ENCODE results near the gene ATP6V1G1.

Gene ATP6V1G1

GRCh38 chr9:114558027-114558675 is 29.4 kb upstream of the ATP6V1G1 start:
- POLR2A ChIA-PET, result interaction anchor here (0.6 kb wide), 1 partner anchor 81 kb away, joined by 3 read pairs; no protein-coding TSS in a partner anchor
- DNase-seq (ENCODE audit: low read depth, low spot score), result no peak
- no peak for TF ChIP-seq CTCF (IDR thresholded peaks at IDR 0.05; ENCODE audit: insufficient read depth, low read length, missing control alignments)
- CTCF ChIA-PET, result no interaction called here
- no peak overlapping the region for H3K4me3 ChIP-seq (ENCODE audit: low read depth, low read length)

GRCh38 chr9:114559830-114560513 is 27.6 kb upstream of the ATP6V1G1 start:
- DNase-seq (ENCODE audit: low read depth, low spot score), result no peak
- no peak overlapping the region for H3K4me3 ChIP-seq (ENCODE audit: low read depth, low read length)
- ChIA-PET CTCF (no interaction called here), POLR2A (no interaction called here)
- no peak for TF ChIP-seq CTCF (IDR thresholded peaks at IDR 0.05; ENCODE audit: insufficient read depth, low read length, missing control alignments)

GRCh38 chr9:114560956-114561355 is 26.6 kb upstream of the ATP6V1G1 start:
- no peak for DNase-seq (ENCODE audit: low read depth, low spot score)
- POLR2A ChIA-PET, result no interaction called here
- CTCF ChIA-PET, result no interaction called here

GRCh38 chr9:114561771-114562170 is 25.8 kb upstream of the ATP6V1G1 start:
- ChIA-PET CTCF (no interaction called here), POLR2A (no interaction called here)
- no peak for TF ChIP-seq CTCF (IDR thresholded peaks at IDR 0.05; ENCODE audit: insufficient read depth, low read length, missing control alignments)
- no peak overlapping the region for H3K4me3 ChIP-seq (ENCODE audit: low read depth, low read length)
- DNase-seq (ENCODE audit: low read depth, low spot score), result no peak

More at GRCh38 chr9:114560956-114561355, 26.6 kb upstream of the ATP6V1G1 start:
- TF ChIP-seq CTCF (IDR thresholded peaks at IDR 0.05; ENCODE audit: insufficient read depth, low read length, missing control alignments), result no peak
- no peak overlapping the region for H3K4me3 ChIP-seq (ENCODE audit: low read depth, low read length)

- no peak for DNase-seq (ENCODE audit: low read depth, low spot score)
- ChIA-PET CTCF (no interaction called here), POLR2A (interaction anchor here (0.6 kb wide), 1 partner anchor 151 kb away, joined by 4 read pairs; no protein-coding TSS in a partner anchor)
- no peak for TF ChIP-seq CTCF (IDR thresholded peaks at IDR 0.05; ENCODE audit: insufficient read depth, low read length, missing control alignments)
- no peak overlapping the region for H3K4me3 ChIP-seq (ENCODE audit: low read depth, low read length)
Observed at GRCh38 chr9:114565204-114565603, 22.4 kb upstream of the ATP6V1G1 start.

- CTCF ChIA-PET, result no interaction called here
- no peak for TF ChIP-seq CTCF (IDR thresholded peaks at IDR 0.05; ENCODE audit: insufficient read depth, low read length, missing control alignments)
- POLR2A ChIA-PET, result interaction anchor here (1.7 kb wide), 1 partner anchor 17 kb away, joined by 4 read pairs; the partner anchor contains the start of gene ATP6V1G1
- H3K4me3 ChIP-seq (ENCODE audit: low read depth, low read length), result no peak overlapping the region
- DNase-seq (ENCODE audit: low read depth, low spot score), result no peak
Observed at GRCh38 chr9:114570742-114571141, 16.8 kb upstream of the ATP6V1G1 start.

All from AG04449 (cell line).